ENCODE measurements around the gene ALK.

DNA sequence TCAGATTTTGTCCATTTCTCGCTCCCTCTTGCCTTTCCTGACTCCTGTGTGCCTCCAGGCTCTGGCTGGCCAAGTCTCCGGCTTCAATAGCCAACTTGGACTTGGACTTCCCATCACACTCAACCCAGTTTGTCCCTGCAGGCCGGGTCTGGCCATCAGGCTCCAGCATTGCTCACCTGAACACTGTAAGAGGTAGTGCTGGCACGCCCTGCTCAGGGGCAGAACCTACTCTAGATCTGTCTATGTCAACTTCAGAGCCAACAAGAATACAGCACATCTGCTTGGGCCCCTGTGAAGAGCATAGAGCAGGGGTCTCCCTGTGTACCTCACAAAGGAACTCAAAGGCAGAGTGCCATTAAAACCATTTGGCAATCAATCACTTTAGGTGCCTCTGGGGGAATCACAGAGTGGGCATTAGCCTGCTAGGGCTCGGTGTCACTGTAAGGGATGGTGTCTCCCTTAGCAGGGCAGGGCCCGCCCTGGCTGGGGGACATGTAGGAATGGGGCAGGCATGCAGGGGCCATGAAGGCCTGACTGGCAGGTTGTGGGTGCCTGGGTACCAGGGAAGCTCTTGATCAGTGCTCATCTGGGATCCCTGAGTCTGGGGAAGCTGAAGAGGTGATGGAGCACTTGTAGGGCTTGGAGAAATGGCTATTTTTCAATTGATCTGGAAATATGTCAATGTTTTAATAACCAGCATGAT is 480.3 kb downstream of the ALK start:
- no peak for TF ChIP-seq GABPA (IDR thresholded peaks at IDR 0.05; ENCODE audit: low read depth)
- no peak for TF ChIP-seq POLR2AphosphoS5 (IDR thresholded peaks at IDR 0.05; ENCODE audit: low read depth, low read length)
- TF ChIP-seq, protein P1, sequence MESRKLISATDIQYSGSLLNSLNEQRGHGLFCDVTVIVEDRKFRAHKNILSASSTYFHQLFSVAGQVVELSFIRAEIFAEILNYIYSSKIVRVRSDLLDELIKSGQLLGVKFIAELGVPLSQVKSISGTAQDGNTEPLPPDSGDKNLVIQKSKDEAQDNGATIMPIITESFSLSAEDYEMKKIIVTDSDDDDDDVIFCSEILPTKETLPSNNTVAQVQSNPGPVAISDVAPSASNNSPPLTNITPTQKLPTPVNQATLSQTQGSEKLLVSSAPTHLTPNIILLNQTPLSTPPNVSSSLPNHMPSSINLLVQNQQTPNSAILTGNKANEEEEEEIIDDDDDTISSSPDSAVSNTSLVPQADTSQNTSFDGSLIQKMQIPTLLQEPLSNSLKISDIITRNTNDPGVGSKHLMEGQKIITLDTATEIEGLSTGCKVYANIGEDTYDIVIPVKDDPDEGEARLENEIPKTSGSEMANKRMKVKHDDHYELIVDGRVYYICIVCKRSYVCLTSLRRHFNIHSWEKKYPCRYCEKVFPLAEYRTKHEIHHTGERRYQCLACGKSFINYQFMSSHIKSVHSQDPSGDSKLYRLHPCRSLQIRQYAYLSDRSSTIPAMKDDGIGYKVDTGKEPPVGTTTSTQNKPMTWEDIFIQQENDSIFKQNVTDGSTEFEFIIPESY (IDR thresholded peaks at IDR 0.05; ENCODE audit: borderline replicate concordance, low read depth), result no peak
- TF ChIP-seq, protein P2, sequence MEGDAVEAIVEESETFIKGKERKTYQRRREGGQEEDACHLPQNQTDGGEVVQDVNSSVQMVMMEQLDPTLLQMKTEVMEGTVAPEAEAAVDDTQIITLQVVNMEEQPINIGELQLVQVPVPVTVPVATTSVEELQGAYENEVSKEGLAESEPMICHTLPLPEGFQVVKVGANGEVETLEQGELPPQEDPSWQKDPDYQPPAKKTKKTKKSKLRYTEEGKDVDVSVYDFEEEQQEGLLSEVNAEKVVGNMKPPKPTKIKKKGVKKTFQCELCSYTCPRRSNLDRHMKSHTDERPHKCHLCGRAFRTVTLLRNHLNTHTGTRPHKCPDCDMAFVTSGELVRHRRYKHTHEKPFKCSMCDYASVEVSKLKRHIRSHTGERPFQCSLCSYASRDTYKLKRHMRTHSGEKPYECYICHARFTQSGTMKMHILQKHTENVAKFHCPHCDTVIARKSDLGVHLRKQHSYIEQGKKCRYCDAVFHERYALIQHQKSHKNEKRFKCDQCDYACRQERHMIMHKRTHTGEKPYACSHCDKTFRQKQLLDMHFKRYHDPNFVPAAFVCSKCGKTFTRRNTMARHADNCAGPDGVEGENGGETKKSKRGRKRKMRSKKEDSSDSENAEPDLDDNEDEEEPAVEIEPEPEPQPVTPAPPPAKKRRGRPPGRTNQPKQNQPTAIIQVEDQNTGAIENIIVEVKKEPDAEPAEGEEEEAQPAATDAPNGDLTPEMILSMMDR (IDR thresholded peaks at IDR 0.05), result no peak
- TF ChIP-seq GATA2 (CRISPR knock-in tag; IDR thresholded peaks at IDR 0.05), result no peak
- TF ChIP-seq EP300 (IDR thresholded peaks at IDR 0.05; ENCODE audit: borderline replicate concordance in 1 of 2, low read depth in 1 of 2, low read length in 1 of 2), result no peak
- TF ChIP-seq EZH2phosphoT487 (IDR thresholded peaks at IDR 0.05; ENCODE audit: borderline replicate concordance, low read depth), result no peak
